Measurements from ENCODE around the gene DMRTC2.

GRCh38 chr19:41877916-41878905 is 33.4 kb downstream of the DMRTC2 start:
- TF ChIP-seq, protein P1, sequence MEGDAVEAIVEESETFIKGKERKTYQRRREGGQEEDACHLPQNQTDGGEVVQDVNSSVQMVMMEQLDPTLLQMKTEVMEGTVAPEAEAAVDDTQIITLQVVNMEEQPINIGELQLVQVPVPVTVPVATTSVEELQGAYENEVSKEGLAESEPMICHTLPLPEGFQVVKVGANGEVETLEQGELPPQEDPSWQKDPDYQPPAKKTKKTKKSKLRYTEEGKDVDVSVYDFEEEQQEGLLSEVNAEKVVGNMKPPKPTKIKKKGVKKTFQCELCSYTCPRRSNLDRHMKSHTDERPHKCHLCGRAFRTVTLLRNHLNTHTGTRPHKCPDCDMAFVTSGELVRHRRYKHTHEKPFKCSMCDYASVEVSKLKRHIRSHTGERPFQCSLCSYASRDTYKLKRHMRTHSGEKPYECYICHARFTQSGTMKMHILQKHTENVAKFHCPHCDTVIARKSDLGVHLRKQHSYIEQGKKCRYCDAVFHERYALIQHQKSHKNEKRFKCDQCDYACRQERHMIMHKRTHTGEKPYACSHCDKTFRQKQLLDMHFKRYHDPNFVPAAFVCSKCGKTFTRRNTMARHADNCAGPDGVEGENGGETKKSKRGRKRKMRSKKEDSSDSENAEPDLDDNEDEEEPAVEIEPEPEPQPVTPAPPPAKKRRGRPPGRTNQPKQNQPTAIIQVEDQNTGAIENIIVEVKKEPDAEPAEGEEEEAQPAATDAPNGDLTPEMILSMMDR (IDR thresholded peaks at IDR 0.05) = no peak
- no peak for TF ChIP-seq POLR2AphosphoS5 (IDR thresholded peaks at IDR 0.05)
